Upper lobe of left lung (tissue), 4 donors: ENCODE results near the gene ATN1.

Experiments used
- CTCF ChIP-seq, 6 experiments: fragments of 450-650 bp in 4 of 6; fragments of 200-600 bp in 2 of 6; sonication (generic) in 2 of 6; IDR thresholded peaks; one replicate each; pipeline ENCODE4 v1.5.1; 2016 to 2019; ENCODE audit warnings: antibody characterized with exemption in 6 of 6
- EP300 ChIP-seq, 4 donors: sonication (generic); formaldehyde crosslinking; IDR thresholded peaks; one replicate each; pipeline ENCODE4 v1.5.1; 2017; ENCODE audit warnings: antibody characterized with exemption in 4 of 4, control low read depth in 2 of 4
- POLR2A ChIP-seq, 4 donors: fragments of 450-650 bp; IDR thresholded peaks; one replicate each; pipeline ENCODE4 v1.5.1; 2016 to 2017; ENCODE audit warnings: antibody characterized with exemption in 4 of 4, mild to moderate bottlenecking in 2 of 4
- POLR2AphosphoS5 ChIP-seq, 2 donors: sonication (generic); formaldehyde crosslinking; IDR thresholded peaks; one replicate each; pipeline ENCODE4 v1.5.1; 2017; ENCODE audit warnings: antibody characterized with exemption in 2 of 2

GRCh38 chr12:6978611-6979011 is 50.9 kb downstream of the ATN1 start:
- TF ChIP-seq EP300 (IDR thresholded peaks at IDR 0.05) (peak in 1 of 4 donors; percentile 24), CTCF (IDR thresholded peaks at IDR 0.05) (peak in 1 of 6 experiments; percentile 22), POLR2AphosphoS5 (IDR thresholded peaks at IDR 0.05) (no peak), POLR2A (IDR thresholded peaks at IDR 0.05) (peak in 1 of 4 donors; percentile 51)
